H9 (cell line): ENCODE results near the gene AMOT. TPM values are rescaled to one million over a fixed set of nuclear protein-coding genes. Genes with fewer than 3 reads are reported as not detected.

Source experiments
- DNase-seq: peaks from one replicate; pipeline ENCODE4 v3.0.0-alpha.2; 2017
- H2AFZ ChIP-seq: one replicate; pipeline ENCODE4 v1.6.1; 2013; ENCODE audit warnings: mild to moderate bottlenecking, low read length, control low read depth, moderate library complexity
- H2AK5ac ChIP-seq: 2 replicates; pipeline ENCODE4 v1.6.1; 2013; ENCODE audit warnings: low read length, control low read depth, mixed read lengths; ENCODE audit not compliant: insufficient read length
- H2BK120ac ChIP-seq: one replicate; pipeline ENCODE4 v1.6.1; 2013; ENCODE audit warnings: low read depth, mild to moderate bottlenecking, low read length, control low read depth, inconsistent platforms; ENCODE audit not compliant: poor library complexity, severe bottlenecking
- H2BK12ac ChIP-seq: 2 replicates; pipeline ENCODE4 v1.6.1; 2013; ENCODE audit warnings: low read length, control low read depth, mixed read lengths, low read depth; ENCODE audit not compliant: insufficient read length
- H2BK15ac ChIP-seq: 2 replicates; pipeline ENCODE4 v1.6.1; 2013; ENCODE audit warnings: low read depth, low read length, control low read depth
- H2BK20ac ChIP-seq: one replicate; pipeline ENCODE4 v1.6.1; 2013; ENCODE audit warnings: low read depth, mild to moderate bottlenecking, low read length, control low read depth, inconsistent platforms; ENCODE audit not compliant: poor library complexity, severe bottlenecking
- H2BK5ac ChIP-seq: 2 replicates; pipeline ENCODE4 v1.6.1; 2013; ENCODE audit warnings: low read length, control low read depth, mixed read lengths; ENCODE audit not compliant: insufficient read length
- H3K14ac ChIP-seq: 2 replicates; pipeline ENCODE4 v1.6.1; 2013; ENCODE audit warnings: low read length, control low read depth; ENCODE audit not compliant: insufficient read depth
- H3K18ac ChIP-seq: 2 replicates; pipeline ENCODE4 v1.6.1; 2013; ENCODE audit warnings: low read depth, mild to moderate bottlenecking, mixed read lengths, low read length, control low read depth; ENCODE audit not compliant: insufficient read length
- H3K23ac ChIP-seq: 2 replicates; pipeline ENCODE4 v1.6.1; 2013; ENCODE audit warnings: low read length, control low read depth, mixed read lengths, low read depth; ENCODE audit not compliant: insufficient read length
- H3K23me2 ChIP-seq: 2 replicates; pipeline ENCODE4 v1.6.1; 2013; ENCODE audit warnings: low read depth, mild to moderate bottlenecking, mixed read lengths, low read length, control low read depth; ENCODE audit not compliant: insufficient read length, poor library complexity, severe bottlenecking
- H3K27ac ChIP-seq: 2 replicates; pipeline ENCODE4 v1.5.1; 2013; ENCODE audit warnings: low read length, control low read depth, mixed read lengths, low read depth; ENCODE audit not compliant: insufficient read length
- H3K27me3 ChIP-seq: 2 replicates; pipeline ENCODE4 v1.6.1; 2013; ENCODE audit warnings: low read length, control low read depth, inconsistent platforms; ENCODE audit not compliant: insufficient read depth
- H3K4ac ChIP-seq: 2 replicates; pipeline ENCODE4 v1.6.1; 2013; ENCODE audit warnings: low read depth, mild to moderate bottlenecking, control low read depth, inconsistent platforms, low read length, moderate library complexity
- H3K4me1 ChIP-seq: 2 replicates; pipeline ENCODE4 v1.6.1; 2013; ENCODE audit warnings: low read length, control low read depth, inconsistent platforms; ENCODE audit not compliant: insufficient read depth
- H3K4me2 ChIP-seq: 2 replicates; pipeline ENCODE4 v1.6.1; 2013; ENCODE audit warnings: low read length, control low read depth, mixed read lengths; ENCODE audit not compliant: insufficient read length, insufficient read depth
- H3K56ac ChIP-seq: 2 replicates; pipeline ENCODE4 v1.6.1; 2013; ENCODE audit warnings: low read depth, mild to moderate bottlenecking, mixed read lengths, low read length, control low read depth; ENCODE audit not compliant: insufficient read length
- H3K79me1 ChIP-seq: 2 replicates; pipeline ENCODE4 v1.6.1; 2013; ENCODE audit warnings: low read depth, mild to moderate bottlenecking, moderate library complexity, low read length, control low read depth, inconsistent platforms; ENCODE audit not compliant: insufficient read depth, poor library complexity, severe bottlenecking
- H3K79me2 ChIP-seq: 2 replicates; pipeline ENCODE4 v1.6.1; 2013; ENCODE audit warnings: low read length, control low read depth, inconsistent platforms; ENCODE audit not compliant: insufficient read depth
- H3K9ac ChIP-seq: 2 replicates; pipeline ENCODE4 v1.6.1; 2013; ENCODE audit warnings: low read length, control low read depth, mixed read lengths; ENCODE audit not compliant: insufficient read length; ENCODE audit errors: extremely low read depth
- H3K9me3 ChIP-seq: one replicate; pipeline ENCODE4 v1.6.1; 2013; ENCODE audit warnings: low read depth, low read length, inconsistent platforms; ENCODE audit not compliant: control insufficient read depth
- H3T11ph ChIP-seq: one replicate; pipeline ENCODE4 v1.6.1; 2013; ENCODE audit warnings: mild to moderate bottlenecking, low read length, control low read depth, inconsistent platforms
- H4K20me1 ChIP-seq: one replicate; pipeline ENCODE4 v1.6.1; 2013; ENCODE audit not compliant: control insufficient read depth, insufficient read length, insufficient read depth
- H4K5ac ChIP-seq: 2 replicates; pipeline ENCODE4 v1.6.1; 2013; ENCODE audit warnings: low read depth, mild to moderate bottlenecking, mixed read lengths, low read length, control low read depth; ENCODE audit not compliant: insufficient read length
- H4K8ac ChIP-seq: replicated peaks from 2 replicates; pipeline ENCODE4 v1.6.1; 2013; ENCODE audit warnings: low read length, control low read depth, mixed read lengths, low read depth; ENCODE audit not compliant: insufficient read length
- H4K91ac ChIP-seq: 2 replicates; pipeline ENCODE4 v1.6.1; 2013; ENCODE audit warnings: low read depth, mild to moderate bottlenecking, moderate library complexity, mixed read lengths, low read length, control low read depth; ENCODE audit not compliant: insufficient read length
- H3K27ac Mint-ChIP-seq, 3 experiments: 2 replicates in 2 of 3; 3 replicates in 1 of 3; pipeline ENCODE4 v1.8.0; 2020 to 2021; ENCODE audit warnings: mixed read lengths in 3 of 3, mild to moderate bottlenecking in 1 of 3, moderate library complexity in 1 of 3
- H3K27me3 Mint-ChIP-seq: 2 replicates; pipeline ENCODE4 v1.8.0; 2021; ENCODE audit warnings: low read depth, mild to moderate bottlenecking, moderate library complexity, mixed read lengths
- H3K36me3 Mint-ChIP-seq, 3 experiments: 2 replicates in 2 of 3; 3 replicates in 1 of 3; pipeline ENCODE4 v1.8.0; 2020 to 2021; ENCODE audit warnings: low read depth in 3 of 3, mixed read lengths in 3 of 3; ENCODE audit not compliant: insufficient read depth in 1 of 3
- H3K4me1 Mint-ChIP-seq, 2 experiments: 2 replicates each; pipeline ENCODE4 v1.8.0; 2020; ENCODE audit warnings: mixed read lengths in 2 of 2
- H3K4me3 Mint-ChIP-seq, 2 experiments: 2 replicates in 1 of 2; 3 replicates in 1 of 2; pipeline ENCODE4 v1.8.0; 2020 to 2021; ENCODE audit warnings: mild to moderate bottlenecking in 2 of 2, mixed read lengths in 2 of 2, moderate library complexity in 1 of 2
- H3K9me3 Mint-ChIP-seq, 2 experiments: 2 replicates in 1 of 2; 3 replicates in 1 of 2; pipeline ENCODE4 v1.8.0; 2020; ENCODE audit warnings: mild to moderate bottlenecking in 2 of 2, mixed read lengths in 2 of 2, moderate library complexity in 1 of 2
- WGBS: extraction: QIAGEN DNeasy Blood & Tissue Kit; methylation state at CpG from one replicate; pipeline ENCODE4 v1.1.7; 2013; ENCODE audit warnings: missing lambda C conversion rate, low lambda C conversion rate, mixed read lengths; ENCODE audit not compliant: insufficient read length; ENCODE audit errors: extremely low coverage; 5-methylcytosine and 5-hydroxymethylcytosine counted together
- total RNA-seq: library from RNA; stranded (reverse); gene quantifications from 2 replicates; pipeline ENCODE4 v1.2.1, GENCODE V29; 2021
- TF ChIP-seq, protein P1 (sequence below): fragments of 200-600 bp; sonication (generic); conservative IDR thresholded peaks from 3 replicates; pipeline ENCODE4 v1.8.0; 2021; ENCODE audit warnings: antibody characterized with exemption, mild to moderate bottlenecking

Gene AMOT
- total RNA-seq, 1 experiment from 2014 or later = 17.6 TPM

DNA sequence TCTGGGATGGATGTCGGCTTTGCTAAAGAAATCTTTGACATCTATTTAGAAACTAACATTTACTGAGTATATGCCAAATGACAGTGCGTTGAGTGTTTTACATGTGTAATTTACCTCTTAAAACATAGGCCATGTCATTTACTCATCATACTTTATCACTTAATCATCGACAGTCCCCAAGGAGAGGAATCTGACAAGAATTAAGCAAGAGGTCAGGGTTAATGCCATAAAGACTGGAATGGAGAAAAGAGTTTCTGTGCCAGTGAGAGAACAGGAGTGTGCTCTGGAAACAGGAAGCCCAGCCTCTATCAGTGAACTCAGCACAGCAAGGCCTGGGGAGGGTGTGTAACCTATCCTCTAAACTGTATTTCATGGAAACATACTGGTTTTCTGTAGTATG is 28.0 kb upstream of the AMOT start:
- no CpG with 5 or more reads among the region's 3 CpGs for WGBS
- no peaks in the 10 kb centered on the region for H3K79me1 ChIP-seq
- no peak overlapping the region for H4K8ac ChIP-seq
- no peak overlapping the region for H3K4me2 ChIP-seq
- H3K56ac ChIP-seq = no peak overlapping the region
- no peak for DNase-seq
- no peak overlapping the region for H2AFZ ChIP-seq
- H2BK15ac ChIP-seq = no peak overlapping the region
- no peak overlapping the region for H2AK5ac ChIP-seq
- no peaks in the 10 kb centered on the region for H3K9me3 ChIP-seq
- H2BK5ac ChIP-seq = no peak overlapping the region
- H3K14ac ChIP-seq = no peak overlapping the region
- no peaks in the 10 kb centered on the region for H3K9me3 Mint-ChIP-seq
- no peaks in the 10 kb centered on the region for H3K4me1 ChIP-seq
- H3K27ac ChIP-seq = no peak overlapping the region
- H3K9ac ChIP-seq = no peak overlapping the region
- H3T11ph ChIP-seq = no peak overlapping the region
- no peaks in the 10 kb centered on the region for H3K36me3 Mint-ChIP-seq
- no peak overlapping the region for H2BK12ac ChIP-seq
- no peaks in the 10 kb centered on the region for H3K27me3 ChIP-seq
- H3K27me3 Mint-ChIP-seq = no peaks in the 10 kb centered on the region
- peaks cover 4 to 6% of the 10 kb centered on the region in 2 experiments for H3K4me1 Mint-ChIP-seq
- TF ChIP-seq, protein P1, sequence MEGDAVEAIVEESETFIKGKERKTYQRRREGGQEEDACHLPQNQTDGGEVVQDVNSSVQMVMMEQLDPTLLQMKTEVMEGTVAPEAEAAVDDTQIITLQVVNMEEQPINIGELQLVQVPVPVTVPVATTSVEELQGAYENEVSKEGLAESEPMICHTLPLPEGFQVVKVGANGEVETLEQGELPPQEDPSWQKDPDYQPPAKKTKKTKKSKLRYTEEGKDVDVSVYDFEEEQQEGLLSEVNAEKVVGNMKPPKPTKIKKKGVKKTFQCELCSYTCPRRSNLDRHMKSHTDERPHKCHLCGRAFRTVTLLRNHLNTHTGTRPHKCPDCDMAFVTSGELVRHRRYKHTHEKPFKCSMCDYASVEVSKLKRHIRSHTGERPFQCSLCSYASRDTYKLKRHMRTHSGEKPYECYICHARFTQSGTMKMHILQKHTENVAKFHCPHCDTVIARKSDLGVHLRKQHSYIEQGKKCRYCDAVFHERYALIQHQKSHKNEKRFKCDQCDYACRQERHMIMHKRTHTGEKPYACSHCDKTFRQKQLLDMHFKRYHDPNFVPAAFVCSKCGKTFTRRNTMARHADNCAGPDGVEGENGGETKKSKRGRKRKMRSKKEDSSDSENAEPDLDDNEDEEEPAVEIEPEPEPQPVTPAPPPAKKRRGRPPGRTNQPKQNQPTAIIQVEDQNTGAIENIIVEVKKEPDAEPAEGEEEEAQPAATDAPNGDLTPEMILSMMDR = no peak
- no peak overlapping the region for H3K23ac ChIP-seq
- no peaks in the 10 kb centered on the region for H3K79me2 ChIP-seq
- H2BK120ac ChIP-seq = no peak overlapping the region
- H3K18ac ChIP-seq = no peak overlapping the region
- H2BK20ac ChIP-seq = no peak overlapping the region
- H4K5ac ChIP-seq = no peak overlapping the region
- H3K23me2 ChIP-seq = no peaks in the 10 kb centered on the region
- no peak overlapping the region for H3K4me3 Mint-ChIP-seq
- no peak overlapping the region for H3K27ac Mint-ChIP-seq
- H4K20me1 ChIP-seq = no peaks in the 10 kb centered on the region
- H4K91ac ChIP-seq = no peak overlapping the region
- H3K4ac ChIP-seq = no peak overlapping the region
